H9 (cell line): ENCODE results near the gene ZNF512. TPM values are rescaled to one million over a fixed set of nuclear protein-coding genes. Genes with fewer than 3 reads are reported as not detected.
A peak's percentile ranks its signal among the peaks of the same experiment; 100 is the strongest.

ENCODE experiments used
- DNase-seq: peaks from one replicate; pipeline ENCODE4 v3.0.0-alpha.2; 2017
- H2AFZ ChIP-seq: one replicate; pipeline ENCODE4 v1.6.1; 2013; ENCODE audit warnings: mild to moderate bottlenecking, low read length, control low read depth, moderate library complexity
- H2AK5ac ChIP-seq: 2 replicates; pipeline ENCODE4 v1.6.1; 2013; ENCODE audit warnings: low read length, control low read depth, mixed read lengths; ENCODE audit not compliant: insufficient read length
- H2BK120ac ChIP-seq: one replicate; pipeline ENCODE4 v1.6.1; 2013; ENCODE audit warnings: low read depth, mild to moderate bottlenecking, low read length, control low read depth, inconsistent platforms; ENCODE audit not compliant: poor library complexity, severe bottlenecking
- H2BK12ac ChIP-seq: 2 replicates; pipeline ENCODE4 v1.6.1; 2013; ENCODE audit warnings: low read length, control low read depth, mixed read lengths, low read depth; ENCODE audit not compliant: insufficient read length
- H2BK15ac ChIP-seq: 2 replicates; pipeline ENCODE4 v1.6.1; 2013; ENCODE audit warnings: low read depth, low read length, control low read depth
- H2BK20ac ChIP-seq: one replicate; pipeline ENCODE4 v1.6.1; 2013; ENCODE audit warnings: low read depth, mild to moderate bottlenecking, low read length, control low read depth, inconsistent platforms; ENCODE audit not compliant: poor library complexity, severe bottlenecking
- H2BK5ac ChIP-seq: 2 replicates; pipeline ENCODE4 v1.6.1; 2013; ENCODE audit warnings: low read length, control low read depth, mixed read lengths; ENCODE audit not compliant: insufficient read length
- H3K14ac ChIP-seq: 2 replicates; pipeline ENCODE4 v1.6.1; 2013; ENCODE audit warnings: low read length, control low read depth; ENCODE audit not compliant: insufficient read depth
- H3K18ac ChIP-seq: 2 replicates; pipeline ENCODE4 v1.6.1; 2013; ENCODE audit warnings: low read depth, mild to moderate bottlenecking, mixed read lengths, low read length, control low read depth; ENCODE audit not compliant: insufficient read length
- H3K23ac ChIP-seq: 2 replicates; pipeline ENCODE4 v1.6.1; 2013; ENCODE audit warnings: low read length, control low read depth, mixed read lengths, low read depth; ENCODE audit not compliant: insufficient read length
- H3K23me2 ChIP-seq: 2 replicates; pipeline ENCODE4 v1.6.1; 2013; ENCODE audit warnings: low read depth, mild to moderate bottlenecking, mixed read lengths, low read length, control low read depth; ENCODE audit not compliant: insufficient read length, poor library complexity, severe bottlenecking
- H3K27ac ChIP-seq: 2 replicates; pipeline ENCODE4 v1.5.1; 2013; ENCODE audit warnings: low read length, control low read depth, mixed read lengths, low read depth; ENCODE audit not compliant: insufficient read length
- H3K27me3 ChIP-seq: 2 replicates; pipeline ENCODE4 v1.6.1; 2013; ENCODE audit warnings: low read length, control low read depth, inconsistent platforms; ENCODE audit not compliant: insufficient read depth
- H3K4ac ChIP-seq: 2 replicates; pipeline ENCODE4 v1.6.1; 2013; ENCODE audit warnings: low read depth, mild to moderate bottlenecking, control low read depth, inconsistent platforms, low read length, moderate library complexity
- H3K4me1 ChIP-seq: 2 replicates; pipeline ENCODE4 v1.6.1; 2013; ENCODE audit warnings: low read length, control low read depth, inconsistent platforms; ENCODE audit not compliant: insufficient read depth
- H3K4me2 ChIP-seq: 2 replicates; pipeline ENCODE4 v1.6.1; 2013; ENCODE audit warnings: low read length, control low read depth, mixed read lengths; ENCODE audit not compliant: insufficient read length, insufficient read depth
- H3K56ac ChIP-seq: 2 replicates; pipeline ENCODE4 v1.6.1; 2013; ENCODE audit warnings: low read depth, mild to moderate bottlenecking, mixed read lengths, low read length, control low read depth; ENCODE audit not compliant: insufficient read length
- H3K79me1 ChIP-seq: 2 replicates; pipeline ENCODE4 v1.6.1; 2013; ENCODE audit warnings: low read depth, mild to moderate bottlenecking, moderate library complexity, low read length, control low read depth, inconsistent platforms; ENCODE audit not compliant: insufficient read depth, poor library complexity, severe bottlenecking
- H3K79me2 ChIP-seq: 2 replicates; pipeline ENCODE4 v1.6.1; 2013; ENCODE audit warnings: low read length, control low read depth, inconsistent platforms; ENCODE audit not compliant: insufficient read depth
- H3K9ac ChIP-seq: 2 replicates; pipeline ENCODE4 v1.6.1; 2013; ENCODE audit warnings: low read length, control low read depth, mixed read lengths; ENCODE audit not compliant: insufficient read length; ENCODE audit errors: extremely low read depth
- H3K9me3 ChIP-seq: one replicate; pipeline ENCODE4 v1.6.1; 2013; ENCODE audit warnings: low read depth, low read length, inconsistent platforms; ENCODE audit not compliant: control insufficient read depth
- H3T11ph ChIP-seq: one replicate; pipeline ENCODE4 v1.6.1; 2013; ENCODE audit warnings: mild to moderate bottlenecking, low read length, control low read depth, inconsistent platforms
- H4K20me1 ChIP-seq: one replicate; pipeline ENCODE4 v1.6.1; 2013; ENCODE audit not compliant: control insufficient read depth, insufficient read length, insufficient read depth
- H4K5ac ChIP-seq: 2 replicates; pipeline ENCODE4 v1.6.1; 2013; ENCODE audit warnings: low read depth, mild to moderate bottlenecking, mixed read lengths, low read length, control low read depth; ENCODE audit not compliant: insufficient read length
- H4K8ac ChIP-seq: replicated peaks from 2 replicates; pipeline ENCODE4 v1.6.1; 2013; ENCODE audit warnings: low read length, control low read depth, mixed read lengths, low read depth; ENCODE audit not compliant: insufficient read length
- H4K91ac ChIP-seq: 2 replicates; pipeline ENCODE4 v1.6.1; 2013; ENCODE audit warnings: low read depth, mild to moderate bottlenecking, moderate library complexity, mixed read lengths, low read length, control low read depth; ENCODE audit not compliant: insufficient read length
- H3K27ac Mint-ChIP-seq, 3 experiments: 2 replicates in 2 of 3; 3 replicates in 1 of 3; pipeline ENCODE4 v1.8.0; 2020 to 2021; ENCODE audit warnings: mixed read lengths in 3 of 3, mild to moderate bottlenecking in 1 of 3, moderate library complexity in 1 of 3
- H3K27me3 Mint-ChIP-seq: 2 replicates; pipeline ENCODE4 v1.8.0; 2021; ENCODE audit warnings: low read depth, mild to moderate bottlenecking, moderate library complexity, mixed read lengths
- H3K36me3 Mint-ChIP-seq, 3 experiments: 2 replicates in 2 of 3; 3 replicates in 1 of 3; pipeline ENCODE4 v1.8.0; 2020 to 2021; ENCODE audit warnings: low read depth in 3 of 3, mixed read lengths in 3 of 3; ENCODE audit not compliant: insufficient read depth in 1 of 3
- H3K4me1 Mint-ChIP-seq, 2 experiments: 2 replicates each; pipeline ENCODE4 v1.8.0; 2020; ENCODE audit warnings: mixed read lengths in 2 of 2
- H3K4me3 Mint-ChIP-seq, 2 experiments: 2 replicates in 1 of 2; 3 replicates in 1 of 2; pipeline ENCODE4 v1.8.0; 2020 to 2021; ENCODE audit warnings: mild to moderate bottlenecking in 2 of 2, mixed read lengths in 2 of 2, moderate library complexity in 1 of 2
- H3K9me3 Mint-ChIP-seq, 2 experiments: 2 replicates in 1 of 2; 3 replicates in 1 of 2; pipeline ENCODE4 v1.8.0; 2020; ENCODE audit warnings: mild to moderate bottlenecking in 2 of 2, mixed read lengths in 2 of 2, moderate library complexity in 1 of 2
- CTCF ChIP-seq: fragments of 200-600 bp; sonication (generic); conservative IDR thresholded peaks from 3 replicates; pipeline ENCODE4 v1.8.0; 2021; ENCODE audit warnings: antibody characterized with exemption, mild to moderate bottlenecking
- WGBS: extraction: QIAGEN DNeasy Blood & Tissue Kit; methylation state at CpG from one replicate; pipeline ENCODE4 v1.1.7; 2013; ENCODE audit warnings: missing lambda C conversion rate, low lambda C conversion rate, mixed read lengths; ENCODE audit not compliant: insufficient read length; ENCODE audit errors: extremely low coverage; 5-methylcytosine and 5-hydroxymethylcytosine counted together
- long read RNA-seq: library from polyadenylated mRNA; unstranded; transcript quantifications from one replicate; pipeline ENCODE4 v2.0.0, GENCODE V29; 2020
- total RNA-seq: library from RNA; stranded (reverse); gene quantifications from 2 replicates; pipeline ENCODE4 v1.2.1, GENCODE V29; 2021

The ZNF512 gene
- total RNA-seq = 35.6 and 38.2 TPM in 2 replicates
- long read RNA-seq, transcript ZNF512-202 (14 exons, 3,417 nt) = minor isoform, 18 of 148 reads
- long read RNA-seq, transcript ZNF512-201 (14 exons, 3,541 nt) = major isoform, 42 of 148 reads
- long read RNA-seq, transcript ZNF512-208 (13 exons, 3,543 nt) = minor isoform, 37 of 148 reads
- long read RNA-seq, partial matches to known transcripts = 11 of 148 reads
- long read RNA-seq, other reads (novel, unspliced or antisense) = 38 of 148 reads

GRCh38 chr2:27582695-27583389 lies at the start of gene ZNF512:
Gene ZNF512 (plus strand): TSS chr2:27583042. CDS start chr2:27583113, 71 bp downstream.
- Histone ChIP-seq H3K23me2 (peaks cover 5% of the 10 kb centered on the region), H4K8ac (no peak within 1 kb of the TSS), H2BK120ac (no peak within 1 kb of the TSS), H4K91ac (no peak within 1 kb of the TSS), H3T11ph (no peak within 1 kb of the TSS), H2AFZ (peak within 1 kb of the TSS; percentile 92), H4K5ac (no peak within 1 kb of the TSS), H3K56ac (no peak within 1 kb of the TSS), H2BK15ac (no peak within 1 kb of the TSS), H3K4ac (no peak within 1 kb of the TSS), H3K18ac (peak within 1 kb of the TSS; percentile 65), H3K9ac (peak within 1 kb of the TSS; percentile 82), H3K9me3 (no peaks in the 10 kb centered on the region), H2BK20ac (no peak within 1 kb of the TSS), H3K4me2 (peak within 1 kb of the TSS; percentile 97), H3K79me1 (no peaks in the 10 kb centered on the region), H2AK5ac (no peak within 1 kb of the TSS), H2BK12ac (no peak within 1 kb of the TSS), H3K79me2 (peaks cover 27% of the 10 kb centered on the region), H3K27me3 (no peaks in the 10 kb centered on the region), H4K20me1 (no peaks in the 10 kb centered on the region), H3K23ac (no peak within 1 kb of the TSS), H3K14ac (peak within 1 kb of the TSS; percentile 68), H3K4me1 (0 out of 2 replicates have a peak, but pooled peaks cover 2% of the 10 kb centered on the region), H2BK5ac (no peak within 1 kb of the TSS), H3K27ac (no peak within 1 kb of the TSS)
- Mint-ChIP-seq H3K9me3 (peaks cover 10 to 19% of the 10 kb centered on the region in 2 experiments; a peak in 3 of 5 replicates), H3K4me3 (peak within 1 kb of the TSS; percentile 98 to 99), H3K4me1 (peaks cover 16 to 19% of the 10 kb centered on the region in 2 experiments), H3K27ac (peak within 1 kb of the TSS; percentile 40 to 96 (median 74); a peak in 5 of 7 replicates), H3K36me3 (peaks cover 1 to 3% (median 2%) of the 10 kb centered on the region in 3 experiments; a peak in 5 of 7 replicates), H3K27me3 (peaks cover 47% of the 10 kb centered on the region)
- WGBS = no CpG with 5 or more reads among the region's 38 CpGs
- peak; percentile 97 for DNase-seq
- no peak for TF ChIP-seq CTCF
